K562 (cell line): ENCODE data around the gene LRCOL1. TPM values are rescaled to one million over a fixed set of nuclear protein-coding genes. Genes with fewer than 3 reads are reported as not detected.

Experiments
- AFF1 ChIP-seq, 2 experiments: fragments of 450-650 bp; IDR thresholded peaks; 2 replicates each; pipeline ENCODE4 v1.6.1; 2018; ENCODE audit warnings: mild to moderate bottlenecking in 2 of 2, low read depth in 1 of 2; ENCODE audit not compliant: partially characterized antibody in 2 of 2
- CSDE1 ChIP-seq, 2 experiments: fragments of 450-650 bp; IDR thresholded peaks; 2 replicates each; pipeline ENCODE4 v1.6.1; 2016; ENCODE audit warnings: mild to moderate bottlenecking in 1 of 2
- EHMT2 ChIP-seq: fragments of 450-650 bp; IDR thresholded peaks from 2 replicates; pipeline ENCODE4 v1.6.1; 2018; ENCODE audit warnings: antibody characterized with exemption
- ETS2 ChIP-seq: IDR thresholded peaks from 2 replicates; pipeline ENCODE4 v1.6.1; 2016; ENCODE audit warnings: borderline replicate concordance, missing genetic modification characterization, mild to moderate bottlenecking, moderate library complexity, missing compliant biosample characterization; ENCODE audit not compliant: poor library complexity, severe bottlenecking
- MTA1 ChIP-seq: fragments of 450-650 bp; IDR thresholded peaks from 2 replicates; pipeline ENCODE4 v1.6.1; 2017; ENCODE audit warnings: borderline replicate concordance
- MYC ChIP-seq, 2 experiments: fragments of 250-450 bp in 1 of 2; sonication (Bioruptor Pico) in 1 of 2; IDR thresholded peaks; 2 replicates each; pipeline versions ENCODE4 v1.5.1 to v1.6.1; 2012 to 2021; ENCODE audit warnings: low read depth in 2 of 2, borderline replicate concordance in 1 of 2, improper control_type of control experiment in 1 of 2, low read length in 1 of 2, mild to moderate bottlenecking in 1 of 2, moderate library complexity in 1 of 2
- NBN ChIP-seq: fragments of 450-650 bp; IDR thresholded peaks from 2 replicates; pipeline ENCODE4 v1.6.1; 2016; ENCODE audit warnings: low read depth, mild to moderate bottlenecking
- NR1H2 ChIP-seq: sonication (generic); formaldehyde crosslinking; IDR thresholded peaks from 2 replicates; pipeline ENCODE4 v1.4.0; 2020; ENCODE audit warnings: mild to moderate bottlenecking, missing genetic modification reagents
- SETDB1 ChIP-seq: IDR thresholded peaks from one replicate; pipeline ENCODE4 v1.6.1; 2012; ENCODE audit warnings: low read length, control low read depth, inconsistent platforms
- SFPQ ChIP-seq: fragments of 200-400 bp; formaldehyde crosslinking; IDR thresholded peaks from 2 replicates; pipeline ENCODE4 v1.6.1; 2017; ENCODE audit warnings: mild to moderate bottlenecking, low read depth, low read length, moderate library complexity
- SMAD4 ChIP-seq: fragments of 250-450 bp; sonication (Bioruptor Pico); conservative IDR thresholded peaks from 2 replicates; pipeline ENCODE4 v1.8.0; 2021; ENCODE audit warnings: inconsistent platforms, mild to moderate bottlenecking, moderate library complexity
- SREBF1 ChIP-seq: fragments of 150-350 bp; IDR thresholded peaks from 2 replicates; pipeline ENCODE4 v1.6.1; 2014; ENCODE audit warnings: antibody characterized with exemption, low read depth, low read length, borderline replicate concordance
- TAF15 ChIP-seq: fragments of 200-400 bp; formaldehyde crosslinking; IDR thresholded peaks from 2 replicates; pipeline ENCODE4 v1.6.1; 2017; ENCODE audit warnings: mild to moderate bottlenecking, low read depth, low read length, moderate library complexity
- TFAP4 ChIP-seq: sonication (generic); formaldehyde crosslinking; IDR thresholded peaks from 2 replicates; pipeline ENCODE4 v1.8.0; 2022; ENCODE audit warnings: missing genetic modification reagents, mild to moderate bottlenecking, moderate library complexity, borderline replicate concordance
- ZFX ChIP-seq: sonication (generic); formaldehyde crosslinking; IDR thresholded peaks from 2 replicates; pipeline ENCODE4 v1.8.0; 2022; ENCODE audit warnings: mild to moderate bottlenecking, missing genetic modification reagents, moderate library complexity
- polyA plus RNA-seq, 8 experiments: library from polyadenylated mRNA; depleted of rRNA in 4 of 8; stranded (reverse) in 5 of 8; unstranded in 3 of 8; fragments of >200 nt; fragmentation: Nextera tagmentation in 2 of 8; fragmentation: Illumina TruSeq in 1 of 8; extraction: Ambion mirVana in 2 of 8; extraction: Trizol in 1 of 8; gene quantifications; 2 replicates each; pipeline versions ENCODE4 v1.2.1 to v1.2.3, GENCODE V29; 2011 to 2014; ENCODE audit warnings: inconsistent platforms in 1 of 8, missing spikeins in 1 of 8
- total RNA-seq, 7 experiments: library from RNA; depleted of rRNA in 6 of 7; stranded (reverse); fragments of >200 nt in 6 of 7; fragmentation: Illumina TruSeq in 2 of 7; extraction: Trizol in 2 of 7; gene quantifications; 2 replicates each; pipeline versions ENCODE4 v1.2.1 to v1.2.3, GENCODE V29; 2011 to 2021; ENCODE audit warnings: low replicate concordance in 1 of 7
- TF ChIP-seq, protein P1 (sequence below), 2 experiments: fragments of 450-650 bp; conservative IDR thresholded peaks; 2 replicates each; pipeline ENCODE4 v1.6.1; 2017; ENCODE audit warnings: mild to moderate bottlenecking in 2 of 2, moderate library complexity in 2 of 2
- TF ChIP-seq, protein P2 (sequence below): sonication (generic); formaldehyde crosslinking; IDR thresholded peaks from 2 replicates; pipeline ENCODE4 v1.5.0; 2020; ENCODE audit warnings: missing genetic modification reagents

LRCOL1 gene
- total and polyA plus RNA-seq, 9 of the 15 experiments (the other 6 are each of a cell fraction or from before 2014, with no cell fraction given), result not detected

DNA sequence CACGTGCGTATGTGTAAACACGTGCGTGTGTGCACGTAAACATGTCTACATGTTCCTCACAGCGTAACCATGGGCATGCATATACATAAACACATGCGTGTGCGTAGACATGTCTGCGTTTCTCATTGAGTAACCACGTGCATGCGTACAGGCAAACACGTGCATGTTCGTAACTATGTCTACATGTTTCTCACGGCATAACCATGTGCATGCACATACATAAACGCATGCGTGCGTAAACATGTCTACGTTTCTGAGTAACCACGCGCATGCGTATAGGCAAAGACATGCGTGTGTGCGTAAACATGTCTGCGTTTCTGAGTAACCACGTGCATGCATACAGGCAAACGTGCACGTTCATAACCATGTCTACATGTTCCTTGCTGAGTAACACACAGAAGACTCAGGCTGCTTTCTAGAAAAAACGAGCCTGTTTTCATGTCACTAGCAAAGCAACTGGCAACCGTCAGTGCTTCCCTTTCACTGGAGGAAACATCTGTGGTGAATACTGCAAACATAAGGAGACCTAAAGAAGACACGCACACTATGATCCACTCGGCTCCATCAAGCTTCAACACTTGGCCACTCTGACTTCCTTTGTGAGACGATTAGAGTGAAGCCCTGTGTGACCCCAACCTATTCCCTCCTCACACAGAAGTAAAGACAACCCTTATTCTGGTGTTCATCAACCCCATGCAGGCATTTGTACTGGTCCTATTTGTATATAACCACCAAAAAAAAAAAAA is 47.9 kb upstream of the LRCOL1 start (continued):
- no peak for TF ChIP-seq SFPQ
- no peak for TF ChIP-seq CSDE1 (IDR thresholded peaks at IDR 0.05)
- TF ChIP-seq SETDB1, result no peak
- TF ChIP-seq AFF1 (IDR thresholded peaks at IDR 0.05; ENCODE audit: low read depth in 1 of 2, partially characterized antibody in 2 of 2), result no peak
- no peak for TF ChIP-seq ZFX (CRISPR knock-in tag)
- no peak for TF ChIP-seq NR1H2 (CRISPR knock-in tag)
- TF ChIP-seq TAF15, result no peak
- TF ChIP-seq EHMT2, result no peak
- TF ChIP-seq, protein P1, sequence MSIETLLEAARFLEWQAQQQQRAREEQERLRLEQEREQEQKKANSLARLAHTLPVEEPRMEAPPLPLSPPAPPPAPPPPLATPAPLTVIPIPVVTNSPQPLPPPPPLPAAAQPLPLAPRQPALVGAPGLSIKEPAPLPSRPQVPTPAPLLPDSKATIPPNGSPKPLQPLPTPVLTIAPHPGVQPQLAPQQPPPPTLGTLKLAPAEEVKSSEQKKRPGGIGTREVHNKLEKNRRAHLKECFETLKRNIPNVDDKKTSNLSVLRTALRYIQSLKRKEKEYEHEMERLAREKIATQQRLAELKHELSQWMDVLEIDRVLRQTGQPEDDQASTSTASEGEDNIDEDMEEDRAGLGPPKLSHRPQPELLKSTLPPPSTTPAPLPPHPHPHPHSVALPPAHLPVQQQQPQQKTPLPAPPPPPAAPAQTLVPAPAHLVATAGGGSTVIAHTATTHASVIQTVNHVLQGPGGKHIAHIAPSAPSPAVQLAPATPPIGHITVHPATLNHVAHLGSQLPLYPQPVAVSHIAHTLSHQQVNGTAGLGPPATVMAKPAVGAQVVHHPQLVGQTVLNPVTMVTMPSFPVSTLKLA (conservative IDR thresholded peaks at IDR 0.05), result no peak
- TF ChIP-seq SMAD4 (CRISPR knock-in tag), result no peak
- TF ChIP-seq SREBF1, result no peak
- TF ChIP-seq TFAP4 (CRISPR knock-in tag), result no peak
- TF ChIP-seq MTA1, result no peak
- no peak for TF ChIP-seq MYC (IDR thresholded peaks at IDR 0.05; ENCODE audit: low read depth, low read length)
- TF ChIP-seq MYC (CRISPR knock-in tag; IDR thresholded peaks at IDR 0.05; ENCODE audit: borderline replicate concordance, low read depth), result no peak
- TF ChIP-seq ETS2 (tag), result no peak
- TF ChIP-seq, protein P2, sequence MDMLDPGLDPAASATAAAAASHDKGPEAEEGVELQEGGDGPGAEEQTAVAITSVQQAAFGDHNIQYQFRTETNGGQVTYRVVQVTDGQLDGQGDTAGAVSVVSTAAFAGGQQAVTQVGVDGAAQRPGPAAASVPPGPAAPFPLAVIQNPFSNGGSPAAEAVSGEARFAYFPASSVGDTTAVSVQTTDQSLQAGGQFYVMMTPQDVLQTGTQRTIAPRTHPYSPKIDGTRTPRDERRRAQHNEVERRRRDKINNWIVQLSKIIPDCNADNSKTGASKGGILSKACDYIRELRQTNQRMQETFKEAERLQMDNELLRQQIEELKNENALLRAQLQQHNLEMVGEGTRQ (CRISPR knock-in tag), result no peak
- TF ChIP-seq NBN, result no peak
